Suppressor macrophage treated with lipopolysaccharide for 1 hour (primary cell): ENCODE measurements around the gene DNASE2.
A peak's percentile ranks its signal among the peaks of the same experiment; 100 is the strongest.

Source experiments
- DNase-seq, 3 donors: peaks; one replicate each; pipeline ENCODE4 v3.0.0-alpha.2; 2020 to 2022

The DNASE2 gene

GRCh38 chr19:12833418-12833737 lies 47.9 kb downstream of the DNASE2 start:
- no peak for DNase-seq

- DNase-seq: peak in 2 of 3 donors; percentile 31 to 56
Measured at GRCh38 chr19:12828494-12828893, 52.8 kb downstream of the DNASE2 start.

- peak; percentile 52 to 68 (median 62) for DNase-seq
Measured at GRCh38 chr19:12825254-12826131, 55.8 kb downstream of the DNASE2 start.
